Endothelial cell of umbilical vein (primary cell): ENCODE data around the gene NUB1. TPM values are rescaled to one million over a fixed set of nuclear protein-coding genes. Genes with fewer than 3 reads are reported as not detected.

ENCODE experiments used
- BruUV-seq: library from RNA; stranded (reverse); fragments of 400-500 nt; replicated peaks from 2 replicates; lab custom pipeline; 2021; lab: Mats Ljungman, UMichigan
- CTCF ChIA-PET: fragments of 300-600, 350-600 bp; sonication (Branson Sonifier 250); formaldehyde crosslinking; loops from one replicate; lab custom pipeline; 2021; ENCODE audit warnings: antibody characterized with exemption, inconsistent platforms; lab: Charles Lee
- POLR2A ChIA-PET: fragments of 300-600, 350-600 bp; sonication (Branson Sonifier 250); formaldehyde crosslinking; loops from one replicate; lab custom pipeline; 2021; ENCODE audit warnings: antibody characterized with exemption, inconsistent platforms; lab: Charles Lee
- DNase-seq: peaks from one replicate; pipeline ENCODE4 v3.0.0-alpha.2; 2011; ENCODE audit warnings: low read depth, low spot score
- FAIRE-seq: peaks from 2 replicates; lab custom pipeline; 2011; peaks lifted over from hg19 to GRCh38; lab: Jason Lieb, UNC
- H2AFZ ChIP-seq: 2 replicates; pipeline ENCODE4 v1.6.0; 2012; ENCODE audit warnings: low read depth, low read length, control low read depth, inconsistent platforms
- H3K27ac ChIP-seq: 2 replicates; pipeline ENCODE4 v1.5.1; 2011; ENCODE audit warnings: low read depth, mild to moderate bottlenecking, control low read depth, low read length, moderate library complexity; ENCODE audit not compliant: insufficient read depth
- H3K27me3 ChIP-seq, 2 experiments: 2 replicates each; pipeline versions ENCODE4 v1.6.0 to v1.6.1; 2011; ENCODE audit warnings: low read length in 2 of 2, mixed read lengths in 1 of 2; ENCODE audit not compliant: control insufficient read depth in 2 of 2, insufficient read depth in 2 of 2
- H3K36me3 ChIP-seq, 2 experiments: 2 replicates in 1 of 2; 3 replicates in 1 of 2; pipeline ENCODE4 v1.5.1; 2011; ENCODE audit warnings: low read length in 2 of 2, mild to moderate bottlenecking in 1 of 2, moderate library complexity in 1 of 2; ENCODE audit not compliant: control insufficient read depth in 2 of 2, insufficient read depth in 2 of 2; ENCODE audit errors: extremely low read depth in 1 of 2
- H3K4me1 ChIP-seq: 3 replicates; pipeline ENCODE4 v1.5.1; 2011; ENCODE audit warnings: mild to moderate bottlenecking, low read length; ENCODE audit not compliant: control insufficient read depth, insufficient read depth; ENCODE audit errors: extremely low read depth
- H3K4me2 ChIP-seq: 2 replicates; pipeline ENCODE4 v1.6.1; 2011; ENCODE audit warnings: low read length, control low read depth, mixed read lengths; ENCODE audit not compliant: insufficient read depth
- H3K4me3 ChIP-seq, 3 experiments: fragments of 200-600 bp in 1 of 3; sonication (generic), shearing (Covaris generic) in 1 of 3; replicated peaks in 1 of 3; 2 replicates each; pipeline ENCODE4 v1.5.1; 2011 to 2016; ENCODE audit warnings: control low read depth in 3 of 3, low read length in 3 of 3, mild to moderate bottlenecking in 2 of 3, inconsistent platforms in 1 of 3, low read depth in 1 of 3, moderate library complexity in 1 of 3; ENCODE audit not compliant: insufficient read depth in 1 of 3
- H3K79me2 ChIP-seq: 2 replicates; pipeline ENCODE4 v1.6.0; 2012; ENCODE audit warnings: low read length, inconsistent platforms; ENCODE audit not compliant: control insufficient read depth, insufficient read depth
- H3K9ac ChIP-seq: replicated peaks from 2 replicates; pipeline ENCODE3; 2011; ENCODE audit warnings: low read length, control low read depth; ENCODE audit not compliant: insufficient read depth; ENCODE audit errors: extremely low read depth
- H3K9me1 ChIP-seq: replicated peaks from 3 replicates; pipeline ENCODE4 v1.6.0; 2011; ENCODE audit warnings: mild to moderate bottlenecking, low read length; ENCODE audit not compliant: control insufficient read depth, insufficient read depth; ENCODE audit errors: extremely low read depth
- H3K9me3 ChIP-seq: replicated peaks from 2 replicates; pipeline ENCODE4 v1.5.1; 2012; ENCODE audit warnings: low read length, inconsistent platforms; ENCODE audit not compliant: control insufficient read depth, insufficient read depth
- H4K20me1 ChIP-seq: replicated peaks from 2 replicates; pipeline ENCODE3; 2011; ENCODE audit warnings: mild to moderate bottlenecking, low read length; ENCODE audit not compliant: control insufficient read depth, insufficient read depth; ENCODE audit errors: extremely low read depth
- EZH2 ChIP-seq: IDR thresholded peaks from 2 replicates; pipeline ENCODE4 v1.6.1; 2012; ENCODE audit warnings: borderline replicate concordance, low read depth, mild to moderate bottlenecking, moderate library complexity, low read length, inconsistent platforms; ENCODE audit not compliant: severe bottlenecking
- FOS ChIP-seq: IDR thresholded peaks from 2 replicates; pipeline ENCODE4 v1.6.1; 2011; ENCODE audit warnings: mild to moderate bottlenecking, low read length, moderate library complexity, borderline replicate concordance; ENCODE audit not compliant: insufficient read depth
- GATA2 ChIP-seq: IDR thresholded peaks from 2 replicates; pipeline ENCODE4 v1.7.0; 2011; ENCODE audit warnings: low read depth, mild to moderate bottlenecking, moderate library complexity, mixed read lengths, low read length; ENCODE audit not compliant: insufficient read length, insufficient read depth
- JUN ChIP-seq: IDR thresholded peaks from 2 replicates; pipeline ENCODE4 v1.6.1; 2011; ENCODE audit warnings: borderline replicate concordance, low read depth; ENCODE audit not compliant: insufficient read length, insufficient read depth
- MYC ChIP-seq: IDR thresholded peaks from one replicate; pipeline ENCODE4 v1.6.1; 2011; ENCODE audit warnings: mild to moderate bottlenecking, low read depth, low read length
- POLR2A ChIP-seq: IDR thresholded peaks from 2 replicates; pipeline ENCODE4 v1.6.1; 2012; ENCODE audit warnings: low read depth, mild to moderate bottlenecking, control low read depth, low read length
- POLR2AphosphoS5 ChIP-seq: IDR thresholded peaks from 2 replicates; pipeline ENCODE4 v1.6.1; 2012; ENCODE audit warnings: low read depth, mild to moderate bottlenecking, control low read depth, low read length, moderate library complexity; ENCODE audit not compliant: insufficient read depth
- dilution Hi-C: fragments of 300-500 bp; cut with MboI; formaldehyde crosslinking; loops from one replicate; pipeline ENCODE4 v1.15.0; 2019; ENCODE audit warnings: low sequenced_read_pairs; ENCODE audit not compliant: extremely low pct_ligation_motif_present
- intact Hi-C: fragments of 100-400 bp; cut with micrococcal nuclease; formaldehyde crosslinking; loops from one replicate; pipeline ENCODE4 v1.10.0; 2022
- polyA plus RNA-seq, 4 experiments: library from polyadenylated mRNA; depleted of rRNA in 3 of 4; stranded (reverse) in 3 of 4; unstranded in 1 of 4; fragments of >200 nt; gene quantifications; 2 replicates each; pipeline versions ENCODE4 v1.2.1 to v1.2.3, GENCODE V29; 2011 to 2012; ENCODE audit warnings: missing spikeins in 1 of 4
- total RNA-seq: library from RNA; stranded (reverse); gene quantifications from 2 replicates; pipeline ENCODE4 v1.2.3, GENCODE V29; 2021
- TF ChIP-seq, protein P1 (sequence below): IDR thresholded peaks from 2 replicates; pipeline ENCODE4 v1.6.1; 2011; ENCODE audit not compliant: insufficient read depth, insufficient read length
- TF ChIP-seq, protein P2 (sequence below), 2 donors: IDR thresholded peaks; 1 replicate in 1 of 2; 2 replicates in 1 of 2; pipeline ENCODE4 v1.5.1; 2011; ENCODE audit warnings: low read length in 2 of 2, mild to moderate bottlenecking in 2 of 2, moderate library complexity in 2 of 2, control low read depth in 1 of 2, inconsistent platforms in 1 of 2, low read depth in 1 of 2; ENCODE audit not compliant: insufficient read depth in 1 of 2; ENCODE audit errors: extremely low read depth in 1 of 2

Gene NUB1
- total and polyA plus RNA-seq, 2 donors (not counting 3 experiments of a cell fraction or from before 2014, with no cell fraction given): 28.0 to 46.2 TPM

DNA sequence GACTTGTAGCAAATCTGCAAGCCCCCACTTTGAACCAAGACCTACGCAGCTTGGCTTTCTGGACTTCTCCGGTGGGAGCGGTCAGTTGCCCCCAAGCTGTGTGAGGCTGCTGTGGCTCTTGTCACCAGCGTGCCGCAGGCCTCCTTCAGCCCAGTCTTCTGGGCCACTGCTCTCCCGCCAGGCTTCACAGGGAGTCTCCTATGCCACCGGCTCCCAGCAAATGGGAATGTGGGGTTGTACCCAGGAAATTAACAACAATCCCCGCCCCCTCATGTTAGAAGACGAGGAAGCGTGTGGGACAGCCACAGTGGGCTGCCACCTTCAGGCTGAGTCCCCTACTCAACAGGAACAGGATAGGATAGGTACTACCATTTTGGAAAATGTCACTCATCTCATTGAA is 64.0 kb downstream of the NUB1 start:
- H4K20me1 ChIP-seq: no peaks in the 10 kb centered on the region
- H3K4me1 ChIP-seq: no peaks in the 10 kb centered on the region
- no peaks in the 10 kb centered on the region for H3K9me1 ChIP-seq
- DNase-seq: no peak
- H3K36me3 ChIP-seq: no peaks in the 10 kb centered on the region
- H3K27me3 ChIP-seq: peaks cover 19 to 22% of the 10 kb centered on the region in 2 experiments
- H3K27ac ChIP-seq: no peak overlapping the region
- H3K9ac ChIP-seq: no peak overlapping the region
- intact Hi-C loops (no loop called here), dilution Hi-C loops (no loop called here)
- no peaks in the 10 kb centered on the region for H3K79me2 ChIP-seq
- no peak for FAIRE-seq
- no peak overlapping the region for H3K4me2 ChIP-seq
- no peak overlapping the region for H2AFZ ChIP-seq
- no peak overlapping the region for H3K4me3 ChIP-seq
- no peak for TF ChIP-seq MYC
- TF ChIP-seq FOS: no peak
- no peak for TF ChIP-seq POLR2AphosphoS5
- TF ChIP-seq, protein P1, sequence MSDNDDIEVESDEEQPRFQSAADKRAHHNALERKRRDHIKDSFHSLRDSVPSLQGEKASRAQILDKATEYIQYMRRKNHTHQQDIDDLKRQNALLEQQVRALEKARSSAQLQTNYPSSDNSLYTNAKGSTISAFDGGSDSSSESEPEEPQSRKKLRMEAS: no peak
- no peak for TF ChIP-seq JUN
- TF ChIP-seq, protein P2, sequence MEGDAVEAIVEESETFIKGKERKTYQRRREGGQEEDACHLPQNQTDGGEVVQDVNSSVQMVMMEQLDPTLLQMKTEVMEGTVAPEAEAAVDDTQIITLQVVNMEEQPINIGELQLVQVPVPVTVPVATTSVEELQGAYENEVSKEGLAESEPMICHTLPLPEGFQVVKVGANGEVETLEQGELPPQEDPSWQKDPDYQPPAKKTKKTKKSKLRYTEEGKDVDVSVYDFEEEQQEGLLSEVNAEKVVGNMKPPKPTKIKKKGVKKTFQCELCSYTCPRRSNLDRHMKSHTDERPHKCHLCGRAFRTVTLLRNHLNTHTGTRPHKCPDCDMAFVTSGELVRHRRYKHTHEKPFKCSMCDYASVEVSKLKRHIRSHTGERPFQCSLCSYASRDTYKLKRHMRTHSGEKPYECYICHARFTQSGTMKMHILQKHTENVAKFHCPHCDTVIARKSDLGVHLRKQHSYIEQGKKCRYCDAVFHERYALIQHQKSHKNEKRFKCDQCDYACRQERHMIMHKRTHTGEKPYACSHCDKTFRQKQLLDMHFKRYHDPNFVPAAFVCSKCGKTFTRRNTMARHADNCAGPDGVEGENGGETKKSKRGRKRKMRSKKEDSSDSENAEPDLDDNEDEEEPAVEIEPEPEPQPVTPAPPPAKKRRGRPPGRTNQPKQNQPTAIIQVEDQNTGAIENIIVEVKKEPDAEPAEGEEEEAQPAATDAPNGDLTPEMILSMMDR (IDR thresholded peaks at IDR 0.05; ENCODE audit: extremely low read depth in 1 of 2, insufficient read depth in 1 of 2, low read depth in 1 of 2, low read length in 2 of 2): no peak
- no peak for TF ChIP-seq GATA2
- TF ChIP-seq EZH2: no peak
- no peak for TF ChIP-seq POLR2A
- no TSS peak for BruUV-seq
- ChIA-PET POLR2A (no interaction called here), CTCF (interaction anchor here (1.4 kb wide), 2 partner anchors 10 to 44 kb away, joined by 3 to 4 read pairs; no protein-coding TSS in a partner anchor)
- H3K9me3 ChIP-seq: no peaks in the 10 kb centered on the region
